Gastrocnemius medialis (tissue), 4 donors: ENCODE data around the gene NUCKS1.
"Not testable (repeated sequence)": the region's sequence is repeated elsewhere in the genome, so short reads cannot be mapped to it uniquely, and the experiment has no call there.

ENCODE experiments used
- CTCF ChIP-seq, 5 experiments: fragments of 450-650 bp in 3 of 5; fragments of 200-600 bp in 2 of 5; sonication (generic) in 2 of 5; IDR thresholded peaks in 4 of 5; conservative IDR thresholded peaks in 1 of 5; 1 replicate in 4 of 5; 2 replicates in 1 of 5; pipeline ENCODE4 v1.5.1; 2016 to 2019; ENCODE audit warnings: antibody characterized with exemption in 5 of 5, mild to moderate bottlenecking in 3 of 5, moderate library complexity in 3 of 5
- POLR2A ChIP-seq, 2 donors: fragments of 450-650 bp; IDR thresholded peaks; one replicate each; pipeline ENCODE4 v1.6.1; 2017; ENCODE audit warnings: antibody characterized with exemption in 2 of 2, mild to moderate bottlenecking in 2 of 2, moderate library complexity in 2 of 2

- not testable (repeated sequence) for TF ChIP-seq POLR2A (IDR thresholded peaks at IDR 0.05); CTCF (IDR thresholded peaks at IDR 0.05 in 4 of 5, conservative IDR thresholded peaks at IDR 0.05 in 1 of 5)
Measured at GRCh38 chr1:205720740-205721139, 29.2 kb downstream of the NUCKS1 start.
